Measurements from ENCODE around the gene GPR37.

GPR37 gene

DNA sequence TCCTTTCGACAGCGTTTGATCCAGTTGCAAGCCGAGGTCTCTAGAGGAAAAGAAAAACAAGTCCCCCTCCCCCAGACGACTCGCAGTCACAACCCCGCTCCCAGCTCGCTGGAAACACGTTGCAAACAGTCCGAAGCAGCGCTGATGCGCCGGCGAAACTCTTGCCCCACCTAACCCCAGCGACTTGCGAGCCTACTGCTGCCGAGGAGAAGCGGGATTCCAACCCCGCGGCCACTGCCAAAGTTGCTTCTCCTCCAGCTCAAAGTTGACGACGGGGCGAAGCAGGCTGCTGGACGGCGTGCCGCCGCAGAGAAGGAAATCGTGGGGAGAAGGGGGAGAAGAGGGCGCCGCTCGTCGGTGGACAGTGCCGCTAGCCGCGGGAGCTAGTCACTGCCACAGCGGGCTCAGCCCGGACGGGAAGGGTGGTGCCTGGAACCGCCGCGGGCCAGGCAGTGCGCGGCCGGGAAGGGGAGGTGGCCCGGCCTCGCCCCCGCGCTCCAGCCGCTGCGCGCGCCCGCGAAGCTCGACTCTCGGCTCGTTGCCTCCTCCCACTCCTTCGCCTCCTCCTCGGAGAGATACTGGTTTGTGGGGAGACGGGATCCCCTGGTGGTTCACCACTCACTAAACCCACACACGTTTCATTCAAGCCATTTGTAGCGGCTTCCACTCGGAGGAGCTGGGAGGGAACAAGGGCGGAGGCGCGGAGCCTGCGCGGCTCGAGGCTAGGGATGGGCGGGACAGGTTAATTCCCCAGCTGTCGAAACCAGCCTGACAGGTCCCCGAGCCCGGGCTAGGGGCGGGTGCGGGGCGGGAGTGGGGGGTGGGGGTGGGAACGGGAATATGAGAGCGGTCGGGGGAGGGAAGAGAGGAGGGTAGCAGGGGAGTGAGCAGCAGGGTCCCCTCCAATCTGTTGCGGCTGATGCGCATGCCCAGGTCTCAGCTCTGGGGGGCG is at the start of gene GPR37:
Gene GPR37 (minus strand): TSS at position 392 of the 952 bp plus-strand sequence. CDS start 816 bp downstream, outside the sequence.
- H3K27ac Mint-ChIP-seq: no peak within 1 kb of the TSS
- H3K9me3 Mint-ChIP-seq: no peaks in the 10 kb centered on the region
- CTCF ChIA-PET: interaction anchor here (0.7 kb wide), 1 partner anchor 19 kb away, joined by 3 read pairs; no protein-coding TSS in a partner anchor
- H3K36me3 Mint-ChIP-seq: peaks cover 3% of the 10 kb centered on the region
- H3K4me3 Mint-ChIP-seq: peak within 1 kb of the TSS; percentile 70
- peaks cover 61% of the 10 kb centered on the region for H3K27me3 Mint-ChIP-seq
- peak; percentile 45 for DNase-seq
- peaks cover 14% of the 10 kb centered on the region for H3K4me1 Mint-ChIP-seq

DNA sequence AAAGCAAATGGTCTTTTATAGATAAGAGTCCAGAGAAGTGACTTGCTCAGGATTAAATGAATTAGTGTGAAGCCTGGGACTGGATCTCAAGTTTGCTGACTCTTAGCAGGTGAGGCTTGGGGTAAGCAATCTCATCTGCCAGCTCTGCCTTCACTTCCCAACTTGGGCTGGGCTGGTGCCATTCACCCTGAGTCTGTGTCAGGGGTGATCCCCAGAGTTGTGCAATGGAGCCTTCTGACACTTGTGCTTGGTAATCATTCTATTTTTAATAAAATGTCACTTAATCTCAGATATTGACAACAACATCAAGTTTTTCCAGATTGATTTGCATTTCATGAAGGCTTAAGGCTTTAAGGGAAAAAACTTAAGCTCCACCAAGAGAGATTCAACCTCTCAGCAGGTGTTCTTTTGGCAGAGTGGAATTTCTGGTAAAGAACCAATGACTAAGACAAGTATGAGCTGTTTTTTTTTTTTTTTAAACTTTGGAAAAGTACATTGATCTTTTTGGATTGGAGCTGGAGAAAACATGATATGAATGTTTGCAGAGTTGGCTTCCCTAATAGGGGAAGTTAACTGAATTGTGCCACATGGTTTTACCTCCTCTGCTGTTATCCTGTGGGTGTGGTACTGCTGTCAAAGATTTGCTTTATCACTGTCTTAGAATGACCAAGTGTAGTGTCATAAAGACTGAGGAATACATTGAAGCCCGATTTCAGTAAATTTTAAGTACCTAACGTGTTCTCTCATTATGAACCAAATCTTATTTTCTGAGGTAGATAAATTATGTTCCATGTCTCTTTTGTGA is 48.6 kb upstream of the GPR37 start:
- Mint-ChIP-seq H3K4me1 (no peaks in the 10 kb centered on the region), H3K36me3 (no peaks in the 10 kb centered on the region), H3K9me3 (no peaks in the 10 kb centered on the region), H3K4me3 (no peak overlapping the region), H3K27me3 (peaks cover 3% of the 10 kb centered on the region), H3K27ac (no peak overlapping the region)
- CTCF ChIA-PET: interaction anchor here (0.6 kb wide), 1 partner anchor 668 kb away, joined by 3 read pairs; no protein-coding TSS in a partner anchor
- no peak for DNase-seq

- CTCF ChIA-PET: no interaction called here
- Mint-ChIP-seq H3K4me3 (no peak overlapping the region), H3K27me3 (peaks cover 3% of the 10 kb centered on the region), H3K27ac (no peak overlapping the region), H3K9me3 (no peaks in the 10 kb centered on the region), H3K36me3 (no peaks in the 10 kb centered on the region), H3K4me1 (no peaks in the 10 kb centered on the region)
- no peak for DNase-seq
Observed at GRCh38 chr7:124812764-124813163, 47.2 kb upstream of the GPR37 start.

DNA sequence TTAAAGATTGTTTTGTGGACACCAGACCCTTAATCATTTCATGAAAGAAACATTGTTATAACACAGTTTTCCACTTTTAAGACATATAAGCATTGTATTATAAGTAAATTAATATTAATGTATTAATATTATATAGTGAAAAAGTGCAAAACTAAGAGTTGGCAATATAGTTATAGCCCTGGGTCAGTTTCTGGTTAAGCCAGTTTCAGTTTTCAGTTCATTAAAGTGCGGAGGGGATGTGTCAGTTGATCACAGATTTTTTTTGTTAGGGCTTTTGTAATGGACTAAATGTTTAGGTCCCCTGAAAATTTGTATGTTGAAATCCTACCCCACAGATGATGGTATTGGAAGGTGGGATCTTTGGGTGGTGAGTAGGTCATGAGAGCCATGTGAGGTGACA is 45.7 kb upstream of the GPR37 start:
- Mint-ChIP-seq H3K4me3 (no peak overlapping the region), H3K4me1 (no peaks in the 10 kb centered on the region), H3K27me3 (peaks cover 3% of the 10 kb centered on the region), H3K9me3 (no peaks in the 10 kb centered on the region), H3K27ac (no peak overlapping the region), H3K36me3 (no peaks in the 10 kb centered on the region)
- DNase-seq: no peak
- CTCF ChIA-PET: no interaction called here

DNA sequence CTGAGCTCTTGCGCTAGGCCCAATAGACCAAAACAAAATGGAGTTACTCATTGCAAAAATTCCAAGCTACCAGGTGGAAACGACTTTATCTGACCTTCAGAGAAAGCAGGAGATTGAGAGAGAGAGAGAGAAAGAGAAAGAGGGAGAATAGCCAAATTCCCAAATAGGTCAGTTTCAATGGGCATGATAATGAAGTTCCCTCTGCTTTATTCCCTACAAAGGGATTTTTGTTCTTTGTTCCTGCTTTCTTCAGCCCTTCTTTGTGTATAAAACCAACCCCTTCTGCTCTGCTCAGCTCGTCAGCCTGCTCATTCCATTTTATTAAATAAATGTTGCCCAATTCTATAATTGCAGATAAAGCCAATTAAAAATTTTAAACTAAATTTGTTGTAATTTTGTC is 45.0 kb upstream of the GPR37 start:
- no peak for DNase-seq
- peaks cover 3% of the 10 kb centered on the region for H3K27me3 Mint-ChIP-seq
- H3K36me3 Mint-ChIP-seq: no peaks in the 10 kb centered on the region
- no peaks in the 10 kb centered on the region for H3K9me3 Mint-ChIP-seq
- H3K4me1 Mint-ChIP-seq: no peaks in the 10 kb centered on the region
- CTCF ChIA-PET: no interaction called here
- H3K4me3 Mint-ChIP-seq: no peak overlapping the region
- H3K27ac Mint-ChIP-seq: no peak overlapping the region

DNA sequence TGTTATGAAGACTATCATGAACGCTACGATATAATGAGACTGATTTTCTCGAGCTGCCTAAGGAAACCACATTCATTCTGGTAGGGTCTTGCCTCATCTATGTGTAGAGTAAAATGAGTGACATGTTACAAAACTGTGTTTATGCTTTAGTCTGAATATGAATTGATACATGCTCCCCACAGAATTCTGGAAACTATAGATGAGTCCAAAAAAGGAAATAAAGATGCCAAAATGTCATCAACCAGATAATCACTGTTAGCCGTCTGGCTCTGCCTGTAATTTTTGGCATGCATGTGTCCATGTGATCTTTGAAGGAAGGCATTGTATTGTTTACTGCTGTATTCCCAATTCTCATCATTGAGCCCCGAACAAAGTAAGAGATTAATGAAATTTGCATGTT is 42.6 kb upstream of the GPR37 start:
- H3K36me3 Mint-ChIP-seq: no peaks in the 10 kb centered on the region
- CTCF ChIA-PET: no interaction called here
- H3K27ac Mint-ChIP-seq: no peak overlapping the region
- no peak overlapping the region for H3K4me3 Mint-ChIP-seq
- no peaks in the 10 kb centered on the region for H3K9me3 Mint-ChIP-seq
- H3K4me1 Mint-ChIP-seq: no peaks in the 10 kb centered on the region
- no peaks in the 10 kb centered on the region for H3K27me3 Mint-ChIP-seq
- DNase-seq: no peak

- no peaks in the 10 kb centered on the region for H3K27me3 Mint-ChIP-seq
- H3K27ac Mint-ChIP-seq: no peak overlapping the region
- H3K4me3 Mint-ChIP-seq: no peak overlapping the region
- H3K9me3 Mint-ChIP-seq: no peaks in the 10 kb centered on the region
- DNase-seq: no peak
- no peaks in the 10 kb centered on the region for H3K4me1 Mint-ChIP-seq
- CTCF ChIA-PET: no interaction called here
- no peaks in the 10 kb centered on the region for H3K36me3 Mint-ChIP-seq
Observed at GRCh38 chr7:124801330-124801895, 35.8 kb upstream of the GPR37 start.

GRCh38 chr7:124800386-124800785 is 34.8 kb upstream of the GPR37 start:
- no peak for DNase-seq
- CTCF ChIA-PET: no interaction called here
- Mint-ChIP-seq H3K27me3 (no peaks in the 10 kb centered on the region), H3K27ac (no peak overlapping the region), H3K4me3 (no peak overlapping the region), H3K9me3 (no peaks in the 10 kb centered on the region), H3K36me3 (no peaks in the 10 kb centered on the region), H3K4me1 (no peaks in the 10 kb centered on the region)

DNA sequence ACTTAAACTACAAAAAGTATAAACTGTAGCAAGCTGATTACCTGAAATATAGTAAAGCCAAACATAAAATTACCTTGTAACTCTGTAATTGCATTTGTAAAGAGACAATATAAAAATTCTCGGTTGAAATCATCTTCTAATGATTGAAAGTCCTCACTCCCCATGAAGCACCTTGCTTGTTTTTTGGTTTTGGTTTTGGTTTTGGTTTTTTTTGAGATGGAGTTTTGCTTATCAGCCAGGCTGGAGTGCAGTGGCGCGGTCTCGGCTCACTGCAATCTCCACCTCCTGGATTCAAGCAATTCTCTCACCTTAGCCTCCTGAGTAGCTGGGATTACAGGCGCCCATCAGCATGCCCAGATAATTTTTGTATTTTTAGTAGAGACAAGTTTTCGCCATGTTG is 33.9 kb upstream of the GPR37 start:
- Mint-ChIP-seq H3K4me3 (no peak overlapping the region), H3K9me3 (no peaks in the 10 kb centered on the region), H3K27me3 (no peaks in the 10 kb centered on the region), H3K36me3 (no peaks in the 10 kb centered on the region), H3K27ac (no peak overlapping the region), H3K4me1 (no peaks in the 10 kb centered on the region)
- CTCF ChIA-PET: no interaction called here
- DNase-seq: no peak

DNA sequence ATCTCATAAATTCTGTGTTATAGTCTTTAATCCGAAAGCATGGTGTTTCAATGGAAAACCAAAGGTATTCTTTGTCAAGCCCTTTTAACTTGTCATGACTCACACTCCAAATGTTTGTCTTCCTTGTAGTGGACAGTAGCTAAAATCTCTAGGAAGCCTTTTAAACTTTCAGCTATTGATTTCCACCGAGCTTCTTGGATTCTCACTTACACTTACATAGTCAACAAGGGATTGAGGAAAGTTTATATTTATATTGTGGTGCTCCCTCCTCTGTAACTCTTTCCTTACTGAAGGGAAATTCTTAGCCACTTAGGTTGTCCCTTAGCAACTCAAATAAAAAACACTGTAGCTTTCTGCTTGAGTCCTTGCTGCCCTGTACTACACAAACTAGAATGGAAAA is 31.2 kb upstream of the GPR37 start:
- Mint-ChIP-seq H3K27ac (no peak overlapping the region), H3K4me1 (no peaks in the 10 kb centered on the region), H3K4me3 (no peak overlapping the region), H3K9me3 (no peaks in the 10 kb centered on the region), H3K27me3 (no peaks in the 10 kb centered on the region), H3K36me3 (no peaks in the 10 kb centered on the region)
- CTCF ChIA-PET: no interaction called here
- no peak for DNase-seq

GRCh38 chr7:124792696-124793095 is 27.1 kb upstream of the GPR37 start:
- CTCF ChIA-PET: interaction anchor here (1.1 kb wide), 1 partner anchor 10 kb away, joined by 3 read pairs; no protein-coding TSS in a partner anchor
- Mint-ChIP-seq H3K36me3 (no peaks in the 10 kb centered on the region), H3K4me3 (no peak overlapping the region), H3K27ac (no peak overlapping the region), H3K9me3 (no peaks in the 10 kb centered on the region), H3K27me3 (peaks cover 4% of the 10 kb centered on the region), H3K4me1 (no peaks in the 10 kb centered on the region)
- DNase-seq: no peak

DNA sequence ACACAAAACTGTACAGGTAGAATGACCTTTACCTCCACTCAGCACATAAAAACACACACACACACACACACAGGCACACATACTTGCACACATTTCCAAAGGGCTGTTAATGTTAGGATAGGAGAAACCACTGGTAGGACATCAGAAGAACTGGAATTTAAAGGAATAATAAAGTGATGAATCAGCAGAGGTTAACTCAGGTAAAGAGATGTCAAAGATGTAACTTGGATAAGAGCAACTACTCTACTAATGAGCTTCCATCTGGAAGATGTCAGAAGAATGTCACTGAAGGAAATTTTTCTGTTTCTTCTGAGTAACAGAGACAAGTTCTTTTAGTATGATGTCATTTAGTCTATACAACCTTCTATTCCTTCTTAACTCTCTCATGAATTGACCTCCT is 26.4 kb upstream of the GPR37 start:
- Mint-ChIP-seq H3K9me3 (no peaks in the 10 kb centered on the region), H3K36me3 (no peaks in the 10 kb centered on the region), H3K27me3 (peaks cover 4% of the 10 kb centered on the region), H3K27ac (no peak overlapping the region), H3K4me3 (no peak overlapping the region), H3K4me1 (no peaks in the 10 kb centered on the region)
- no peak for DNase-seq
- CTCF ChIA-PET: interaction anchor here (1.1 kb wide), 1 partner anchor 9 kb away, joined by 3 read pairs; no protein-coding TSS in a partner anchor

DNA sequence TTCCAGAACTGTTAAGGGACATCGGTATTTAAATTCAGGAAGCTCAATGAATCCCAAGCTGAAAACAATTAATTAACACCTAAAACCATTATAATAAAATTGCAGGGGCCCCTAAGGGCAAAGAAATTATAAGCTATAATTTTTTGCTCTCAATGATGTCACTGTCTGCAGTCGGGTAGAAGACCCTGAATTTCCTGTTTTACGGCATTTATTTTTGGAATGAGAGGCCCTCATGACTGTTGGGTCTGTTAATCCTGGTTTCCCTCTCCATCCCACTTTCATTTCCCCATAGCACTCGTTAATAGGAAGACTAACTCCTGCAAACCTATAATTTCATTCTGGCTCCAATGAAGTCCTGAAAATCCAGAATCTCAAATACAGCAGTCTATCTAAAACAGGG is 25.8 kb upstream of the GPR37 start:
- Mint-ChIP-seq H3K4me1 (no peaks in the 10 kb centered on the region), H3K27me3 (peaks cover 4% of the 10 kb centered on the region), H3K27ac (no peak overlapping the region), H3K9me3 (no peaks in the 10 kb centered on the region), H3K36me3 (no peaks in the 10 kb centered on the region), H3K4me3 (no peak overlapping the region)
- no peak for DNase-seq
- CTCF ChIA-PET: interaction anchor here (1.1 kb wide), 1 partner anchor 9 kb away, joined by 3 read pairs; no protein-coding TSS in a partner anchor

DNA sequence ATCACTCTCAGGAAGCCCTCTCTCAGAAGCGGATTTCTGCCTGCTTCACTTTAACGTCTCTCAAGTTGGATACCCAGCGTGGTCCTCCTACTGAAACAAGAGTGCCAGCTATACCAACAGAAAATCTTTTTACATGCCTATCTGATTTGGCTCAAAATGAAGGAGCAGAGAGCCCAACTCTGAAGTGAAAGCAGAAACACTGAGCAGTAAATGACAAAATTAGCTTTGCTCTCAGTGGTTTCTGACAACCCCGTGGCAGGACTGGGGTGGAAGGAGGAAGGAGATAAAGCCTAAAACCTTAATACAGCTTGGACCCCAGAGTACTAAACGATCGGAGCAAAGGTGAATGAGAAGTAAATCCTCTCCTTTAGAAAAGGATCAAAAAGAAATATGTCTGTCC is 25.1 kb upstream of the GPR37 start:
- Mint-ChIP-seq H3K27ac (no peak overlapping the region), H3K4me3 (no peak overlapping the region), H3K27me3 (peaks cover 4% of the 10 kb centered on the region), H3K4me1 (no peaks in the 10 kb centered on the region), H3K9me3 (no peaks in the 10 kb centered on the region), H3K36me3 (no peaks in the 10 kb centered on the region)
- CTCF ChIA-PET: no interaction called here
- DNase-seq: no peak

Measured in activated naive CD4-positive, alpha-beta T cell treated with anti-CD3 and anti-CD28 coated beads, Interleukin-2, amount 10 ng/mL, durations not matched to agents 7 days and 5 days (primary cell).